ENCODE results near the gene GIMAP6.

DNA sequence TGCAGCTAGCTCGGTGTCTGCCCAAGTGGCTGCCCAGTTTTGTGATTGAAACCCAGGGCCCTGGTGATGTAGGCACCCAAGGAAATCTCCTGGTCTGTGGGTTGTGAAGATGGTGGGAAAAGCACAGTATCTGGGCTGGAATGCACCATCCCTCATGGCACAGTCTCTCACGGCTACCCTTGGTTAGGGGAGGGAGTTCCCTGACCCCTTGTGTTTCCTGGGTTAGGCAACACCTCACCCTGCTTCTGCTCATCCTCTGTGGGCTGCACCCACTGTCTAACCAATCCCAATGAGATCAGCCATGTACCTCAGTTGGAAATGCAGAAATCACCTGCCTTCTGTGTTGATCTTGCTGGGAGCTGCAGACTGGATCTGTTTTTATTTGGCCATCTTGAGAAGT lies 37.4 kb downstream of the GIMAP6 start:
- TF ChIP-seq MXI1 (IDR thresholded peaks at IDR 0.05; ENCODE audit: borderline replicate concordance, low read depth, low read length) (no peak), POLR2A (IDR thresholded peaks at IDR 0.05; ENCODE audit: low read depth, low read length) (no peak), ELK1 (IDR thresholded peaks at IDR 0.05; ENCODE audit: borderline replicate concordance, low read depth, low read length) (no peak), MAFK (IDR thresholded peaks at IDR 0.05; ENCODE audit: low read depth, low read length) (no peak), USF2 (IDR thresholded peaks at IDR 0.05; ENCODE audit: low read depth, low read length) (no peak), FOS (IDR thresholded peaks at IDR 0.05; ENCODE audit: low read depth, low read length) (no peak), SMC3 (IDR thresholded peaks at IDR 0.05; ENCODE audit: low read depth, low read length) (no peak), NFE2L2 (IDR thresholded peaks at IDR 0.05; ENCODE audit: low read depth, low read length) (no peak)
- TF ChIP-seq, protein P1, sequence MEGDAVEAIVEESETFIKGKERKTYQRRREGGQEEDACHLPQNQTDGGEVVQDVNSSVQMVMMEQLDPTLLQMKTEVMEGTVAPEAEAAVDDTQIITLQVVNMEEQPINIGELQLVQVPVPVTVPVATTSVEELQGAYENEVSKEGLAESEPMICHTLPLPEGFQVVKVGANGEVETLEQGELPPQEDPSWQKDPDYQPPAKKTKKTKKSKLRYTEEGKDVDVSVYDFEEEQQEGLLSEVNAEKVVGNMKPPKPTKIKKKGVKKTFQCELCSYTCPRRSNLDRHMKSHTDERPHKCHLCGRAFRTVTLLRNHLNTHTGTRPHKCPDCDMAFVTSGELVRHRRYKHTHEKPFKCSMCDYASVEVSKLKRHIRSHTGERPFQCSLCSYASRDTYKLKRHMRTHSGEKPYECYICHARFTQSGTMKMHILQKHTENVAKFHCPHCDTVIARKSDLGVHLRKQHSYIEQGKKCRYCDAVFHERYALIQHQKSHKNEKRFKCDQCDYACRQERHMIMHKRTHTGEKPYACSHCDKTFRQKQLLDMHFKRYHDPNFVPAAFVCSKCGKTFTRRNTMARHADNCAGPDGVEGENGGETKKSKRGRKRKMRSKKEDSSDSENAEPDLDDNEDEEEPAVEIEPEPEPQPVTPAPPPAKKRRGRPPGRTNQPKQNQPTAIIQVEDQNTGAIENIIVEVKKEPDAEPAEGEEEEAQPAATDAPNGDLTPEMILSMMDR (conservative IDR thresholded peaks at IDR 0.05; ENCODE audit: low read depth, low read length), result no peak
